Measurements from ENCODE around the gene CYSRT1. TPM values are rescaled to one million over a fixed set of nuclear protein-coding genes. Genes with fewer than 3 reads are reported as not detected.

The CYSRT1 gene
- total RNA-seq, 1 donor from 2014 or later, result 0.42 TPM

GRCh38 chr9:137267933-137268355 is 43.0 kb downstream of the CYSRT1 start:
- no peak for DNase-seq (ENCODE audit: low spot score)

- DNase-seq (ENCODE audit: low spot score), result no peak
Measured at GRCh38 chr9:137268538-137269201, 43.7 kb downstream of the CYSRT1 start.

GRCh38 chr9:137269231-137269772 is 44.3 kb downstream of the CYSRT1 start:
- no peak for DNase-seq (ENCODE audit: low spot score)

- DNase-seq (ENCODE audit: low spot score), result no peak
Measured at GRCh38 chr9:137270929-137271695, 46.1 kb downstream of the CYSRT1 start.

- DNase-seq (ENCODE audit: low spot score), result no peak
Measured at GRCh38 chr9:137271696-137272076, 46.7 kb downstream of the CYSRT1 start.

- DNase-seq (ENCODE audit: low spot score), result no peak
Measured at GRCh38 chr9:137272241-137273094, 47.5 kb downstream of the CYSRT1 start.

- DNase-seq (ENCODE audit: low spot score), result no peak
Measured at GRCh38 chr9:137273095-137273490, 48.1 kb downstream of the CYSRT1 start.

GRCh38 chr9:137273611-137274320 is 48.8 kb downstream of the CYSRT1 start:
- no peak for DNase-seq (ENCODE audit: low spot score)

GRCh38 chr9:137275203-137275587 is 50.2 kb downstream of the CYSRT1 start:
- no peak for DNase-seq (ENCODE audit: low spot score)

Other genes starting within 250 kb of the CYSRT1 start
- 249 TPM for gene PTGDS, start 247.7 kb upstream of the CYSRT1 start, total RNA-seq
- 0.71 TPM for gene LCNL1, start 242.2 kb upstream of the CYSRT1 start, total RNA-seq
- 29.4 TPM for gene PAXX, start 232.8 kb upstream of the CYSRT1 start, total RNA-seq
- gene CLIC3, start 228.6 kb upstream of the CYSRT1 start, total RNA-seq, result 1.6 TPM
- 47.2 TPM for gene ABCA2, start 196.9 kb upstream of the CYSRT1 start, total RNA-seq
- gene FUT7, start 193.1 kb upstream of the CYSRT1 start, total RNA-seq, result 0.55 TPM
- gene NPDC1, start 179.0 kb upstream of the CYSRT1 start, total RNA-seq, result 95.3 TPM
- not detected for gene ENTPD2, start 171.1 kb upstream of the CYSRT1 start, total RNA-seq
- gene SAPCD2, start 154.6 kb upstream of the CYSRT1 start, total RNA-seq, result 0.42 TPM
- gene UAP1L1, start 147.7 kb upstream of the CYSRT1 start, total RNA-seq, result 28.1 TPM
- 33.0 TPM for gene MAN1B1, start 138.2 kb upstream of the CYSRT1 start, total RNA-seq
- gene DPP7, start 110.4 kb upstream of the CYSRT1 start, total RNA-seq, result 150 TPM
- gene GRIN1, start 86.0 kb upstream of the CYSRT1 start, total RNA-seq, result not detected
- not detected for gene LRRC26, start 55.1 kb upstream of the CYSRT1 start, total RNA-seq
- not detected for gene TMEM210, start 53.1 kb upstream of the CYSRT1 start, total RNA-seq
- 39.3 TPM for gene ANAPC2, start 36.6 kb upstream of the CYSRT1 start, total RNA-seq
- 53.3 TPM for gene SSNA1, start 36.5 kb upstream of the CYSRT1 start, total RNA-seq
- 5.1 TPM for gene TPRN, start 24.4 kb upstream of the CYSRT1 start, total RNA-seq
- gene TMEM203, start 19.5 kb upstream of the CYSRT1 start, total RNA-seq, result 24.8 TPM
- 10.4 TPM for gene NDOR1, start 19.5 kb upstream of the CYSRT1 start, total RNA-seq
- gene RNF208, start 2.9 kb upstream of the CYSRT1 start, total RNA-seq, result 5.9 TPM
- not detected for gene RNF224, start 2.3 kb downstream of the CYSRT1 start, total RNA-seq
- not detected for gene SLC34A3, start 5.7 kb downstream of the CYSRT1 start, total RNA-seq
- gene TUBB4B, start 16.1 kb downstream of the CYSRT1 start, total RNA-seq, result 298 TPM
- gene STPG3, start 26.1 kb downstream of the CYSRT1 start, total RNA-seq, result not detected
- 39.2 TPM for gene NELFB, start 30.2 kb downstream of the CYSRT1 start, total RNA-seq
- 9.2 TPM for gene TOR4A, start 52.6 kb downstream of the CYSRT1 start, total RNA-seq
- 16.3 TPM for gene NRARP, start 77.1 kb downstream of the CYSRT1 start, total RNA-seq
- 14.9 TPM for gene EXD3, start 198.0 kb downstream of the CYSRT1 start, total RNA-seq
- gene NOXA1, start 198.2 kb downstream of the CYSRT1 start, total RNA-seq, result 3.2 TPM
- not detected for gene ENTPD8, start 216.2 kb downstream of the CYSRT1 start, total RNA-seq
- gene NSMF, start 234.2 kb downstream of the CYSRT1 start, total RNA-seq, result 37.4 TPM